GM18873 (cell line): ENCODE measurements around the gene CASTOR2.
"Not testable (repeated sequence)": the region's sequence is repeated elsewhere in the genome, so short reads cannot be mapped to it uniquely, and the experiment has no call there.

Experiments used
- ATAC-seq: cut with Tn5 transposase; IDR thresholded peaks from one replicate; pipeline ENCODE4 v1.9.1; 2021; ENCODE audit warnings: mild to moderate bottlenecking, moderate library complexity, moderate number of reproducible peaks; ENCODE audit not compliant: unreplicated experiment, low FRiP score

The CASTOR2 gene

GRCh38 chr7:75048435-75049379 is 84.2 kb downstream of the CASTOR2 start:
- no peak for ATAC-seq

GRCh38 chr7:75049817-75050216 is 85.3 kb downstream of the CASTOR2 start:
- no peak for ATAC-seq

GRCh38 chr7:75050501-75050900 is 86.0 kb downstream of the CASTOR2 start:
- no peak for ATAC-seq

GRCh38 chr7:75054744-75055143 is 90.2 kb downstream of the CASTOR2 start:
- ATAC-seq = no peak

- ATAC-seq = no peak
These were observed 90.7 kb downstream of the CASTOR2 start for GRCh38 chr7:75055155-75055554.

GRCh38 chr7:75055830-75056772 is 91.6 kb downstream of the CASTOR2 start:
- ATAC-seq = no peak

- ATAC-seq = no peak
These were observed 93.9 kb downstream of the CASTOR2 start for GRCh38 chr7:75058406-75058805.

GRCh38 chr7:75064291-75064690 is 99.8 kb downstream of the CASTOR2 start:
- no peak for ATAC-seq

- ATAC-seq = no peak
These were observed 100.3 kb downstream of the CASTOR2 start for GRCh38 chr7:75064801-75065200.

GRCh38 chr7:75066521-75066920 is 102.0 kb downstream of the CASTOR2 start:
- no peak for ATAC-seq

GRCh38 chr7:75072981-75073283 is 108.4 kb downstream of the CASTOR2 start:
- no peak for ATAC-seq

- ATAC-seq = not testable (repeated sequence)
These were observed 109.7 kb downstream of the CASTOR2 start for GRCh38 chr7:75074262-75074641.
